CD14-positive monocyte (primary cell): Measurements from ENCODE around the gene HHIP. TPM values are rescaled to one million over a fixed set of nuclear protein-coding genes. Genes with fewer than 3 reads are reported as not detected.

Source experiments
- DNase-seq, 3 donors: peaks; one replicate each; pipeline ENCODE4 v3.0.0-alpha.2; 2011 to 2022
- H2AFZ ChIP-seq: 2 replicates; pipeline ENCODE4 v1.6.0; 2012; ENCODE audit warnings: mild to moderate bottlenecking, low read depth, low read length, inconsistent platforms; ENCODE audit not compliant: insufficient read depth, poor library complexity, severe bottlenecking
- H3K27ac ChIP-seq, 2 donors: 1 replicate in 1 of 2; 2 replicates in 1 of 2; pipeline ENCODE4 v1.5.1; 2012 to 2013; ENCODE audit warnings: low read length in 2 of 2, control low read depth in 1 of 2, inconsistent platforms in 1 of 2, low read depth in 1 of 2, mild to moderate bottlenecking in 1 of 2
- H3K27me3 ChIP-seq, 2 donors: one replicate each; pipeline versions ENCODE4 v1.6.0 to v1.6.1; 2011 to 2013; ENCODE audit warnings: low read length in 2 of 2; ENCODE audit not compliant: control insufficient read depth in 2 of 2, insufficient read depth in 2 of 2
- H3K36me3 ChIP-seq, 2 donors: replicated peaks in 1 of 2; 1 replicate in 1 of 2; 2 replicates in 1 of 2; pipeline versions ENCODE4 v1.5.1 to v1.6.1; 2012 to 2013; ENCODE audit warnings: low read length in 2 of 2, control low read depth in 1 of 2, inconsistent platforms in 1 of 2, mild to moderate bottlenecking in 1 of 2; ENCODE audit not compliant: insufficient read depth in 2 of 2, control insufficient read depth in 1 of 2
- H3K4me1 ChIP-seq, 2 donors: 1 replicate in 1 of 2; 2 replicates in 1 of 2; pipeline versions ENCODE4 v1.5.1 to v1.6.1; 2012 to 2013; ENCODE audit warnings: low read length in 2 of 2, control low read depth in 1 of 2, inconsistent platforms in 1 of 2, mild to moderate bottlenecking in 1 of 2, moderate library complexity in 1 of 2; ENCODE audit not compliant: insufficient read depth in 2 of 2, control insufficient read depth in 1 of 2
- H3K4me2 ChIP-seq: replicated peaks from 2 replicates; pipeline ENCODE3; 2012; ENCODE audit warnings: low read length, moderate library complexity, mild to moderate bottlenecking; ENCODE audit not compliant: poor library complexity, severe bottlenecking; ENCODE audit errors: extremely low read depth
- H3K4me3 ChIP-seq, 3 experiments: fragments of 200-600 bp in 1 of 3; sonication (generic) in 1 of 3; replicated peaks in 1 of 3; 1 replicate in 2 of 3; 2 replicates in 1 of 3; pipeline ENCODE4 v1.5.1; 2011 to 2013; ENCODE audit warnings: low read length in 3 of 3, mild to moderate bottlenecking in 3 of 3, control low read depth in 2 of 3, low read depth in 2 of 3, inconsistent platforms in 1 of 3, moderate library complexity in 1 of 3
- H3K79me2 ChIP-seq: 2 replicates; pipeline ENCODE4 v1.6.0; 2012; ENCODE audit warnings: mild to moderate bottlenecking, control low read depth, inconsistent platforms, low read length, moderate library complexity; ENCODE audit not compliant: insufficient read depth
- H3K9ac ChIP-seq: 2 replicates; pipeline ENCODE4 v1.6.0; 2017; ENCODE audit warnings: low read length, mild to moderate bottlenecking; ENCODE audit not compliant: insufficient read depth, poor library complexity, severe bottlenecking
- H3K9me3 ChIP-seq, 2 donors: replicated peaks in 1 of 2; 1 replicate in 1 of 2; 2 replicates in 1 of 2; pipeline versions ENCODE4 v1.5.1 to v1.6.1; 2012 to 2013; ENCODE audit warnings: low read length in 2 of 2, control low read depth in 1 of 2; ENCODE audit not compliant: control insufficient read depth in 1 of 2, insufficient read depth in 1 of 2
- H4K20me1 ChIP-seq: 2 replicates; pipeline ENCODE4 v1.6.0; 2012; ENCODE audit warnings: mild to moderate bottlenecking, low read length, control low read depth, moderate library complexity; ENCODE audit not compliant: insufficient read depth
- H3K27ac Mint-ChIP-seq, 7 donors: one replicate each; pipeline ENCODE4 v1.8.0; 2020; ENCODE audit warnings: mild to moderate bottlenecking in 7 of 7, mixed read lengths in 7 of 7, moderate library complexity in 6 of 7, inconsistent platforms in 2 of 7
- H3K27me3 Mint-ChIP-seq, 3 donors: one replicate each; pipeline ENCODE4 v1.8.0; 2021 to 2022; ENCODE audit warnings: low read depth in 3 of 3, mild to moderate bottlenecking in 3 of 3, mixed read lengths in 3 of 3, moderate library complexity in 3 of 3, inconsistent platforms in 1 of 3
- H3K36me3 Mint-ChIP-seq, 2 donors: one replicate each; pipeline ENCODE4 v1.8.0; 2020; ENCODE audit warnings: mixed read lengths in 2 of 2, inconsistent platforms in 1 of 2, mild to moderate bottlenecking in 1 of 2
- H3K4me1 Mint-ChIP-seq: one replicate; pipeline ENCODE4 v1.8.0; 2020; ENCODE audit warnings: mild to moderate bottlenecking, mixed read lengths
- H3K4me3 Mint-ChIP-seq, 2 donors: one replicate each; pipeline ENCODE4 v1.8.0; 2020; ENCODE audit warnings: mild to moderate bottlenecking in 2 of 2, mixed read lengths in 2 of 2, moderate library complexity in 1 of 2
- H3K9me3 Mint-ChIP-seq, 7 donors: one replicate each; pipeline ENCODE4 v1.8.0; 2020 to 2022; ENCODE audit warnings: mixed read lengths in 7 of 7, mild to moderate bottlenecking in 6 of 7, moderate library complexity in 6 of 7, inconsistent platforms in 2 of 7
- CTCF ChIP-seq: fragments of 200-600 bp; IDR thresholded peaks from one replicate; pipeline ENCODE4 v1.8.0; 2022; ENCODE audit warnings: antibody characterized with exemption, mild to moderate bottlenecking
- WGBS: methylation state at CpG from one replicate; pipeline ENCODE4 v1.1.5; 2013; ENCODE audit warnings: missing lambda C conversion rate; ENCODE audit not compliant: insufficient coverage; 5-methylcytosine and 5-hydroxymethylcytosine counted together
- intact Hi-C, 2 donors: fragments of 100-400 bp; cut with micrococcal nuclease; formaldehyde crosslinking; loops; one replicate each; pipeline versions ENCODE4 v1.15.0 to v1.15.1; 2023
- polyA plus RNA-seq, 3 donors: library from polyadenylated mRNA; depleted of rRNA in 1 of 3; unstranded in 2 of 3; stranded (reverse) in 1 of 3; fragments of 300-500 nt in 2 of 3; fragments of >200 nt in 1 of 3; fragmentation: Illumina TruSeq in 2 of 3; gene quantifications; 1 replicate in 2 of 3; 2 replicates in 1 of 3; pipeline ENCODE4 v1.2.3, GENCODE V29; 2012 to 2021

Gene HHIP
- polyA plus RNA-seq, 3 donors, result not detected

- WGBS, result 57% methylated on average over 1 of the region's 3 CpGs
- no peak for TF ChIP-seq CTCF
- H3K4me2 ChIP-seq, result no peak overlapping the region
- Mint-ChIP-seq H3K4me3 (no peak overlapping the region), H3K9me3 (peaks cover 0 to 4% (median under 1%) of the 10 kb centered on the region in 7 donors), H3K27ac (no peak overlapping the region), H3K4me1 (no peaks in the 10 kb centered on the region), H3K27me3 (peaks cover 0 to 2% (median 0%) of the 10 kb centered on the region in 3 donors), H3K36me3 (no peaks in the 10 kb centered on the region)
- intact Hi-C loops, result no loop called here
- H3K27ac ChIP-seq, result no peak overlapping the region
- no peak overlapping the region for H2AFZ ChIP-seq
- H3K9ac ChIP-seq, result no peak overlapping the region
- H3K9me3 ChIP-seq, result peaks cover 0 to 4% of the 10 kb centered on the region in 2 donors
- H4K20me1 ChIP-seq, result no peaks in the 10 kb centered on the region
- no peak for DNase-seq
- H3K36me3 ChIP-seq, result no peaks in the 10 kb centered on the region
- H3K4me1 ChIP-seq, result no peaks in the 10 kb centered on the region
- no peak overlapping the region for H3K4me3 ChIP-seq
- no peaks in the 10 kb centered on the region for H3K79me2 ChIP-seq
- H3K27me3 ChIP-seq, result no peaks in the 10 kb centered on the region
Observed at GRCh38 chr4:144621681-144622080, 24.3 kb upstream of the HHIP start.

GRCh38 chr4:144627663-144628076 is 18.3 kb upstream of the HHIP start:
- no peaks in the 10 kb centered on the region for H4K20me1 ChIP-seq
- no peak for DNase-seq
- H3K4me2 ChIP-seq, result no peak overlapping the region
- Mint-ChIP-seq H3K9me3 (peaks cover 0 to 3% (median 0%) of the 10 kb centered on the region in 7 donors), H3K36me3 (no peaks in the 10 kb centered on the region), H3K4me1 (no peaks in the 10 kb centered on the region), H3K27me3 (peaks cover 0 to 1% (median 0%) of the 10 kb centered on the region in 3 donors), H3K27ac (no peak overlapping the region), H3K4me3 (no peak overlapping the region)
- H3K9ac ChIP-seq, result no peak overlapping the region
- intact Hi-C loops, result no loop called here
- WGBS, result no CpG with 5 or more reads among the region's 2 CpGs
- no peak overlapping the region for H2AFZ ChIP-seq
- no peaks in the 10 kb centered on the region for H3K27me3 ChIP-seq
- H3K79me2 ChIP-seq, result no peaks in the 10 kb centered on the region
- no peak for TF ChIP-seq CTCF
- H3K4me3 ChIP-seq, result no peak overlapping the region
- no peak overlapping the region for H3K27ac ChIP-seq
- H3K36me3 ChIP-seq, result no peaks in the 10 kb centered on the region
- H3K9me3 ChIP-seq, result no peaks in the 10 kb centered on the region
- H3K4me1 ChIP-seq, result no peaks in the 10 kb centered on the region
